Memory B cell (primary cell): ENCODE results near the gene PRPF18.

ENCODE experiments used
- ATAC-seq: fragments of 150-1000 bp; cut with Tn5 transposase; 2 replicates; pipeline ENCODE4 v1.10.0; 2021; ENCODE audit warnings: low read depth, mild to moderate bottlenecking, moderate library complexity
- DNase-seq, 2 donors: peaks; one replicate each; pipeline ENCODE4 v3.0.0; 2022; ENCODE audit warnings: low spot score in 2 of 2
- H3K27ac Mint-ChIP-seq: one replicate; pipeline ENCODE4 v1.8.0; 2022; ENCODE audit warnings: mild to moderate bottlenecking, moderate library complexity, mixed read lengths
- H3K27me3 Mint-ChIP-seq: one replicate; pipeline ENCODE4 v1.8.0; 2022; ENCODE audit warnings: mixed read lengths
- H3K36me3 Mint-ChIP-seq: one replicate; pipeline ENCODE4 v1.8.0; 2022; ENCODE audit warnings: mild to moderate bottlenecking, mixed read lengths
- H3K4me1 Mint-ChIP-seq: one replicate; pipeline ENCODE4 v1.8.0; 2022; ENCODE audit warnings: mixed read lengths
- H3K4me3 Mint-ChIP-seq: one replicate; pipeline ENCODE4 v1.8.0; 2022; ENCODE audit warnings: mild to moderate bottlenecking, moderate library complexity, mixed read lengths
- H3K9me3 Mint-ChIP-seq: one replicate; pipeline ENCODE4 v1.8.0; 2022; ENCODE audit warnings: mixed read lengths

Gene PRPF18

GRCh38 chr10:13637303-13637856, 50.6 kb downstream of the PRPF18 start:
- Mint-ChIP-seq H3K27me3 (no peaks in the 10 kb centered on the region), H3K4me1 (peaks cover 4% of the 10 kb centered on the region), H3K9me3 (peaks cover 18% of the 10 kb centered on the region), H3K27ac (no peak overlapping the region), H3K4me3 (no peak overlapping the region), H3K36me3 (peaks cover 63% of the 10 kb centered on the region)
- DNase-seq (no peak), ATAC-seq (no peak)

DNA sequence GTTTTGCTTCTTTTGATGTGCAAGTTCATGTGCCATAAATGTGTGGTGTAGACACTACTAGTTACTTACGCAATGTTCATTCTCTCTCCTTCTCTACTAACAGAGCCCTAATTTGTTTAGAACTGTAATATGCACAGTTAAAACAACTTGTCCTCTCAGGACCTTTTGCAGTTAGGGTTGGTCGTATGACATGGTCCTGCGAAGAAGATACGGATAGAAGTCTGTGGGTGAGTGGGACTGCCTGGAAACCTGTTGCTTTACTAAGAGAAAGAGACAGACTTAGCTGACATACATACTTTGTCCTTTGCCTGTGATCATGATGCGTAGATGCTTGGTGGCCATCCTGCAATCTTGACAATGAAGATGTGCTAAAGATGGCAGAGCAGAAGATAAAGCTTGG, 51.1 kb downstream of the PRPF18 start:
- Mint-ChIP-seq H3K4me1 (peaks cover 3% of the 10 kb centered on the region), H3K27ac (no peak overlapping the region), H3K36me3 (peaks cover 65% of the 10 kb centered on the region), H3K4me3 (no peak overlapping the region), H3K9me3 (peaks cover 20% of the 10 kb centered on the region), H3K27me3 (no peaks in the 10 kb centered on the region)
- DNase-seq (no peak), ATAC-seq (no peak)

GRCh38 chr10:13642293-13642692, 55.5 kb downstream of the PRPF18 start:
- no peaks in the 10 kb centered on the region for H3K27me3 Mint-ChIP-seq
- no peak for DNase-seq
- H3K36me3 Mint-ChIP-seq = peaks cover 62% of the 10 kb centered on the region
- peaks cover 20% of the 10 kb centered on the region for H3K9me3 Mint-ChIP-seq
- H3K4me3 Mint-ChIP-seq = no peak overlapping the region
- ATAC-seq = no peak
- no peaks in the 10 kb centered on the region for H3K4me1 Mint-ChIP-seq
- no peak overlapping the region for H3K27ac Mint-ChIP-seq

DNA sequence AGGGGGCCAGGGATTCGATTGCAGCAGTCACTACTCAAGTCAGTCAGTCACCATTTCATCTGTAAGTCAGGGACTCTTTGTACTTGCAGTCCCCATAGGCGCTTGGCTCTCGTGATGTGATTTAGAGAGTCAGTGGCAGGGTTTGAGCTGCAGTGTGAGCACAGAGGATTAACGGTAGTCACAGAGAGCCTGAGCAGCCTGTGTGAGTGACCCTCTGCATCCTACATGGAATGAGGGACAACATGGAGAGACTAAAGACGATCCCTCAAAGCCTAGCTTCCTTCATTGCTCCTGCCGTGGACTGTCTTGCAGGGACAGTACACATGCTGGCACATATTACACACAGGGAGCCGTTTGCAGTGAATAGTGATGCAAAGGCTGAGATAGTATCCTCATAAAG, 56.3 kb downstream of the PRPF18 start:
- no peaks in the 10 kb centered on the region for H3K27me3 Mint-ChIP-seq
- H3K4me3 Mint-ChIP-seq = no peak overlapping the region
- no peaks in the 10 kb centered on the region for H3K4me1 Mint-ChIP-seq
- DNase-seq (no peak), ATAC-seq (no peak)
- H3K36me3 Mint-ChIP-seq = peaks cover 61% of the 10 kb centered on the region
- H3K9me3 Mint-ChIP-seq = peaks cover 20% of the 10 kb centered on the region
- no peak overlapping the region for H3K27ac Mint-ChIP-seq

- no peak for ATAC-seq
- H3K36me3 Mint-ChIP-seq = peaks cover 55% of the 10 kb centered on the region
- no peak for DNase-seq
- H3K9me3 Mint-ChIP-seq = peaks cover 20% of the 10 kb centered on the region
- H3K27me3 Mint-ChIP-seq = no peaks in the 10 kb centered on the region
- H3K27ac Mint-ChIP-seq = no peak overlapping the region
- no peak overlapping the region for H3K4me3 Mint-ChIP-seq
- no peaks in the 10 kb centered on the region for H3K4me1 Mint-ChIP-seq
Measured at GRCh38 chr10:13644866-13645265, 58.1 kb downstream of the PRPF18 start.

- Mint-ChIP-seq H3K27ac (no peak overlapping the region), H3K36me3 (peaks cover 29% of the 10 kb centered on the region), H3K4me3 (no peak overlapping the region), H3K27me3 (no peaks in the 10 kb centered on the region), H3K4me1 (no peaks in the 10 kb centered on the region), H3K9me3 (no peaks in the 10 kb centered on the region)
- no peak for DNase-seq
- ATAC-seq = no peak
Measured at GRCh38 chr10:13648425-13648824, 61.7 kb downstream of the PRPF18 start.

- Mint-ChIP-seq H3K27ac (no peak overlapping the region), H3K4me3 (no peak overlapping the region), H3K9me3 (no peaks in the 10 kb centered on the region), H3K27me3 (no peaks in the 10 kb centered on the region), H3K36me3 (peaks cover 25% of the 10 kb centered on the region), H3K4me1 (no peaks in the 10 kb centered on the region)
- DNase-seq (no peak), ATAC-seq (no peak)
Measured at GRCh38 chr10:13649844-13650520, 63.2 kb downstream of the PRPF18 start.

DNA sequence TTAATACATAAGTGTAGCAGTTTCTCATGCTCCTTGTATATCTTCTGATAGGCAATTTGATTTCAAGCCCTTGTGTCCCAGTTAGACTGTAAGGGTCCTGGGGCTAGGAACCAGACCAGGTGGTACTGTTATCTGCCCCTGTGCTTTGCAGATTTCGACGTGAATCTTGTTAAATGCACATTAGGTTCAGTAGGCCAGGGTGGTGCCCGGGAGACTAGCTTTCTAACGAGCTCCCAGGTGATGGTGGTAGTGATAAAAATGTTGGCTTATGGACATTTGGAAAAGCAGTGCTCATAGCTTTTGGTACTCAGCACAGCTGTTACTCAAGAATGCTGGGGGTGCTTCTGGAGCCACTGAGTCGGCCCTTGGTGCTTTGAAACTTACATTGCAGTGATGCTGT, 64.2 kb downstream of the PRPF18 start:
- Mint-ChIP-seq H3K9me3 (no peaks in the 10 kb centered on the region), H3K4me3 (no peak overlapping the region), H3K4me1 (no peaks in the 10 kb centered on the region), H3K36me3 (peaks cover 18% of the 10 kb centered on the region), H3K27me3 (no peaks in the 10 kb centered on the region), H3K27ac (no peak overlapping the region)
- DNase-seq (no peak), ATAC-seq (no peak)

DNA sequence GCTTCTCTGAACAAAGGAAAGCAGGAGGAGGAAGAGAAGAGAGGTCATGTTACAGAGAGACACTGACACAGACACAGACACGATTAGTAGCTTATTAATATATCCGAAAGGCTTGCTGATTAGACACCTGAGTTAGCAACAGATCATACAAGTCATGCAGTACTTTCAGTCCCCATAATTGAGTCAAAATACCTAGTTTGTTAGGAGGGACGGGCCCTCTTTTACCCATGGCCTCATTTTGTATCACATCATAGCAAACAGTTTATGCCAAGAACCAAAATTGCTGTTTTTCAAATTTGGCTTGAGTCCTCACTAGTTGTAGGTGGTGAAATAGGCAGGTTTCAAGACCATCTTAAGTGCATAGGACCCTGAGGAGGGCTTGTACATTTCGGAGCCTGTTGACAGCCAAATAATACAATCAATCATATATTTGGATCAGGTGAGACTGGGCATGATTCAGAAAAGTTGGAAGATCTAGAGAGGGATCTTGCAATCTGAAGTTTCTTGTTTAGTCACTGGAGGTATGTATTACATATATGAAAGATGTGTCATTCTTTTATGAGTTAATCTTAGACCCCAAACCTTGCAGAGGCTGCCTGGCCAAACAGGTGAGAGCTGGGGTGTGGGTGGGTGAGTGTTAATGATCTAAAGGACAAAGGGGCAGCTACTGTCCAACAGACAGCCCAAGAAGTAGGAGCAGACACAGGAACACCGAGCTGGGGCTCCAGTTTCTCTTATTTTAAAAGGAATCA, 65.4 kb downstream of the PRPF18 start:
- no peak overlapping the region for H3K27ac Mint-ChIP-seq
- ATAC-seq (no peak), DNase-seq (no peak)

DNA sequence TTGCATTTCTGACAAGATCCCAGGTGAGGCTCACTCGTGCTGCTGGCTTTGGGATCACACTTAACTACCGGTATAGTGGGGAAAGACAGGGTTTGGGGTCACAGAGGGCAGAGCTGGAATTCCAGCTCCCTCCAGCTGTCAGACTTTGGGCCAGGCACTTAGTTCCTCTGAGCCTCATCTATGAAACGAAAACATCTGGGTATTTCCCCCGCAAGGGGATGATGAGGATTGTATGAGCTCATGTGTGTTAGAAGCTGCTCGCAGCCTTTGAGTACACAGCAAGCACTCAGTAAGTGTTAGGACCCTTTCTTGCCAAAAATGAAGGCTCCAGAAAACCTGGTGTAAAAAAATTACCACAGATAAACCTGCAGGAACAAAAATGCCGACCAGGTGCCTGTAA, 66.1 kb downstream of the PRPF18 start:
- peaks cover 9% of the 10 kb centered on the region for H3K36me3 Mint-ChIP-seq
- no peak for ATAC-seq
- H3K4me1 Mint-ChIP-seq = no peaks in the 10 kb centered on the region
- H3K9me3 Mint-ChIP-seq = no peaks in the 10 kb centered on the region
- H3K27me3 Mint-ChIP-seq = no peaks in the 10 kb centered on the region
- H3K27ac Mint-ChIP-seq = no peak overlapping the region
- DNase-seq = no peak
- no peak overlapping the region for H3K4me3 Mint-ChIP-seq

More for the DNA sequence above, 65.4 kb downstream of the PRPF18 start:
- H3K9me3 Mint-ChIP-seq = no peaks in the 10 kb centered on the region
- peaks cover 11% of the 10 kb centered on the region for H3K36me3 Mint-ChIP-seq
- no peaks in the 10 kb centered on the region for H3K4me1 Mint-ChIP-seq
- no peak overlapping the region for H3K4me3 Mint-ChIP-seq
- no peaks in the 10 kb centered on the region for H3K27me3 Mint-ChIP-seq

GRCh38 chr10:13654118-13654830, 67.5 kb downstream of the PRPF18 start:
- no peak for DNase-seq
- Mint-ChIP-seq H3K4me1 (no peaks in the 10 kb centered on the region), H3K9me3 (no peaks in the 10 kb centered on the region), H3K4me3 (no peak overlapping the region), H3K36me3 (peaks cover 5% of the 10 kb centered on the region), H3K27me3 (no peaks in the 10 kb centered on the region), H3K27ac (no peak overlapping the region)
- no peak for ATAC-seq

- peaks cover under 1% of the 10 kb centered on the region for H3K4me1 Mint-ChIP-seq
- H3K27me3 Mint-ChIP-seq = no peaks in the 10 kb centered on the region
- ATAC-seq (no peak), DNase-seq (no peak)
- H3K4me3 Mint-ChIP-seq = no peak overlapping the region
- peaks cover 5% of the 10 kb centered on the region for H3K36me3 Mint-ChIP-seq
- no peak overlapping the region for H3K27ac Mint-ChIP-seq
- H3K9me3 Mint-ChIP-seq = no peaks in the 10 kb centered on the region
Measured at GRCh38 chr10:13654846-13655245, 68.1 kb downstream of the PRPF18 start.

DNA sequence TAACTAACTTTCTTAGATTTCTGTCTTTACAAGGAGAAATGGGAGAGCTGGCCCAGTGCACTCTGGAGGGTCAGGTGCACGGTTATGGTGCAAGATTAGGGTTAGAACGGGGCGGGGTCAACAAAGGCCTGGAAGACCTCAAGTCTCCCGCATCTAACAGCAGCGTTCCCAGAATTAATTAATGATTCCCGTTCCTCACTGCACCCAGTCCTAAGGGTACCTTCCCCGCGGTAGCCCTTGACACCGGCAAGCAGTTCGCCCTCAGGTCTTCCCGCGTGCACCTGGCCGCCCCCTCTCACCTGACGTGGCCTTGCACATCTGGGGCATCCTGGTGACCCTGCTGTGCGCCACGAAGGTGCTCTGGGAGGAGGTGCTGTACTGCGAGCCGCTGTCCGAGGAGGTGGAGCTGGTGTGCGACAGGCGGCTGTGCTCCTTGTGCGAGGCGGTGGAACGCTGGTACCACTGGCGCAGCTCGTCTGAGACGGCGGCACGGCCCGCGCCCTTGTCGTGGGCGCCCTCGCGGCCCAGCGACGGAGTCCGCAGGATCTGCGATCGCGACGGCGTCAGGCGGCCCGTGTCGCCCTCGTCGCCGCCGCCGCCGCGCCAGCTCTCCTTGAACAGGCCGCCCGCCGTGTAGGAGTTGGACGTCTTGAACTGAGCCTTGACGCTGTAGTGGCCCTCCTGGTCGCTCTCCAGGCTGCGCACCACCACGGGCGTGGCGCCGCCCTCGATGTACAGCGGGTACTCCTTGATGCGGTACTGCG, 69.8 kb downstream of the PRPF18 start:
- peaks cover 7% of the 10 kb centered on the region for H3K4me1 Mint-ChIP-seq
- H3K36me3 Mint-ChIP-seq = no peaks in the 10 kb centered on the region
- H3K27ac Mint-ChIP-seq = no peak overlapping the region
- H3K27me3 Mint-ChIP-seq = no peaks in the 10 kb centered on the region
- H3K9me3 Mint-ChIP-seq = no peaks in the 10 kb centered on the region
- no peak for ATAC-seq
- DNase-seq = no peak
- H3K4me3 Mint-ChIP-seq = no peak overlapping the region
